HCT116 (cell line): Measurements from ENCODE around the gene CRX.

Experiments
- CBX3 ChIP-seq: IDR thresholded peaks from 2 replicates; pipeline ENCODE4 v1.6.1; 2012; ENCODE audit warnings: low read depth
- CEBPB ChIP-seq: IDR thresholded peaks from 2 replicates; pipeline ENCODE4 v1.6.1; 2012; ENCODE audit warnings: low read depth
- CTCF ChIP-seq, 3 experiments: fragments of 200-600 bp in 1 of 3; sonication (generic) in 1 of 3; IDR thresholded peaks in 2 of 3; conservative IDR thresholded peaks in 1 of 3; 2 replicates each; pipeline ENCODE4 v1.5.1; 2012 to 2017; ENCODE audit warnings: low read depth in 2 of 3, low read length in 2 of 3, antibody characterized with exemption in 1 of 3, borderline replicate concordance in 1 of 3, control low read depth in 1 of 3, mild to moderate bottlenecking in 1 of 3, mixed read lengths in 1 of 3, mixed run types in 1 of 3, moderate library complexity in 1 of 3; ENCODE audit not compliant: insufficient read depth in 1 of 3
- EGR1 ChIP-seq: IDR thresholded peaks from 2 replicates; pipeline ENCODE4 v1.6.1; 2012; ENCODE audit warnings: low read depth
- EZH2 ChIP-seq: fragments of 200-600 bp; sonication (generic); IDR thresholded peaks from 2 replicates; pipeline ENCODE4 v1.6.1; 2017; ENCODE audit warnings: antibody characterized with exemption, mixed run types
- JUND ChIP-seq: IDR thresholded peaks from 2 replicates; pipeline ENCODE4 v1.6.1; 2012
- POLR2A ChIP-seq: IDR thresholded peaks from 2 replicates; pipeline ENCODE4 v1.7.0; 2011; ENCODE audit warnings: borderline replicate concordance; ENCODE audit not compliant: insufficient read depth, insufficient read length; ENCODE audit errors: extremely low read depth
- RAD21 ChIP-seq: IDR thresholded peaks from 2 replicates; pipeline ENCODE4 v1.6.1; 2012; ENCODE audit warnings: low read depth, mild to moderate bottlenecking
- SIN3A ChIP-seq: IDR thresholded peaks from 2 replicates; pipeline ENCODE4 v1.6.1; 2012; ENCODE audit warnings: low read depth
- SP1 ChIP-seq: IDR thresholded peaks from 2 replicates; pipeline ENCODE4 v1.6.1; 2012; ENCODE audit warnings: low read depth
- SRF ChIP-seq: IDR thresholded peaks from 2 replicates; pipeline ENCODE4 v1.6.1; 2012; ENCODE audit warnings: low read depth
- TF ChIP-seq, protein P1 (sequence below): IDR thresholded peaks from 2 replicates; pipeline ENCODE4 v1.6.1; 2012

DNA sequence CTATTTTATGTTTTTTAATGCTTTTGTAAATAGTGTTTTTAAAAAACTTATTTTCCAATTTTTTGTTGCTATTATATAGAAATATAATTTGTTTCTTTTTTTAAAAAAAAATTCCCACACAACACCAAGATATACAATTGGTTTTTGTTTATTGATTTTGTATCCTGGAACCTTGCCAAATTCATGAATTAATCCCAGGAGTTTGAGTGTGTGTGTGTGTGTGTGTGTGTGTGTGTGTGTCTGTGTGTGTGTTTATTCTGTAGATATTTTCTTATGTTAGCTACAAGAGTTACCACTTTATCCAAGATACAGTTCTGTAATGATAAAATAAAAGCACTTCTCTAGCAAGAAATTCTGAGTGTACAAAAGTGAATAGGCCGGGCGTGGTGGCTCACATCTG lies 25.0 kb upstream of the CRX start:
- no peak for TF ChIP-seq CBX3
- no peak for TF ChIP-seq SIN3A
- TF ChIP-seq, protein P1, sequence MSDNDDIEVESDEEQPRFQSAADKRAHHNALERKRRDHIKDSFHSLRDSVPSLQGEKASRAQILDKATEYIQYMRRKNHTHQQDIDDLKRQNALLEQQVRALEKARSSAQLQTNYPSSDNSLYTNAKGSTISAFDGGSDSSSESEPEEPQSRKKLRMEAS: no peak
- TF ChIP-seq SP1: no peak
- no peak for TF ChIP-seq POLR2A
- TF ChIP-seq CTCF (IDR thresholded peaks at IDR 0.05 in 2 of 3, conservative IDR thresholded peaks at IDR 0.05 in 1 of 3; ENCODE audit: borderline replicate concordance in 1 of 3, insufficient read depth in 1 of 3, low read depth in 2 of 3, low read length in 2 of 3): no peak
- no peak for TF ChIP-seq SRF
- no peak for TF ChIP-seq EZH2
- no peak for TF ChIP-seq EGR1
- no peak for TF ChIP-seq CEBPB
- no peak for TF ChIP-seq JUND
- TF ChIP-seq RAD21: no peak
